ENCODE data around the gene ERC2.

DNA sequence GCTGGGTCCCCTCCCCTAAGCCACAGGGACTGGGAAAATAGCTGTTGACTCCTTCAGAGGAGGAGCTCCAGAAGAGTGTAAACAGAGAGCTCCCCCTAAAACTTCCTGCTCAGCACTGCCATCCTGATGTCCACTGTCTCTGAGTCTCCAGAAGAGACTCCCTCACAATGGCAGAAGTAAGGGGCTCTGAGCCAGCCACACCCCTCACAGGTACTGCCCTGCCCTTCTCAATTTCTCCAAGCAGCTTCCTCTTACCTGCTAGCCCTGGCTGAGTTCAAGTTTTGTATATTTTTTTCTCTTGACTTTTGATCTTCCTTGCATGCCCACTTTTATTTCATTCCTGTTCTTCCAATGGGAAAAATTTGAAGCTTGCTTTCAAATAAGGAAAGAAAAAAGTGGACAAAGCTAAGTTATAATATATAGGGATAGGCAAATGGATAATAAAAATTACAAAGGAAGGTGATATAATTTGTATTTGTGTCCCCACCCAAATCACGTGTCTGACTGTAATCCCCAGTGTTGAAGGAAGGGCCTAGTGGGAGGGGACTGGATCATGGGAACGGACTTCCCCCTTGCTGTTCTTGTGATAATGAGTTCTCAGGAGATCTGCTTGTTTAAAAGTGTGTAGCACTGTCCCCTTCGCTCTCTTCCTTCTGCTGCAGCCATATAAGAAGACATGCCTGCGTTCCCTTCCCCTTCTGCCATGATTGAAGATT is 539.0 kb downstream of the ERC2 start:
- no peak for TF ChIP-seq POLR2A (IDR thresholded peaks at IDR 0.05; ENCODE audit: low read depth, low read length)
- TF ChIP-seq, protein P1, sequence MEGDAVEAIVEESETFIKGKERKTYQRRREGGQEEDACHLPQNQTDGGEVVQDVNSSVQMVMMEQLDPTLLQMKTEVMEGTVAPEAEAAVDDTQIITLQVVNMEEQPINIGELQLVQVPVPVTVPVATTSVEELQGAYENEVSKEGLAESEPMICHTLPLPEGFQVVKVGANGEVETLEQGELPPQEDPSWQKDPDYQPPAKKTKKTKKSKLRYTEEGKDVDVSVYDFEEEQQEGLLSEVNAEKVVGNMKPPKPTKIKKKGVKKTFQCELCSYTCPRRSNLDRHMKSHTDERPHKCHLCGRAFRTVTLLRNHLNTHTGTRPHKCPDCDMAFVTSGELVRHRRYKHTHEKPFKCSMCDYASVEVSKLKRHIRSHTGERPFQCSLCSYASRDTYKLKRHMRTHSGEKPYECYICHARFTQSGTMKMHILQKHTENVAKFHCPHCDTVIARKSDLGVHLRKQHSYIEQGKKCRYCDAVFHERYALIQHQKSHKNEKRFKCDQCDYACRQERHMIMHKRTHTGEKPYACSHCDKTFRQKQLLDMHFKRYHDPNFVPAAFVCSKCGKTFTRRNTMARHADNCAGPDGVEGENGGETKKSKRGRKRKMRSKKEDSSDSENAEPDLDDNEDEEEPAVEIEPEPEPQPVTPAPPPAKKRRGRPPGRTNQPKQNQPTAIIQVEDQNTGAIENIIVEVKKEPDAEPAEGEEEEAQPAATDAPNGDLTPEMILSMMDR (IDR thresholded peaks at IDR 0.05; ENCODE audit: extremely low read depth in 1 of 2, insufficient read depth in 1 of 2, low read depth in 1 of 2, low read length in 2 of 2): no peak
- no peak for TF ChIP-seq POLR2AphosphoS5 (IDR thresholded peaks at IDR 0.05; ENCODE audit: insufficient read depth, low read depth, low read length)
- TF ChIP-seq MYC (IDR thresholded peaks at IDR 0.05; ENCODE audit: low read depth, low read length): no peak
- TF ChIP-seq, protein P2, sequence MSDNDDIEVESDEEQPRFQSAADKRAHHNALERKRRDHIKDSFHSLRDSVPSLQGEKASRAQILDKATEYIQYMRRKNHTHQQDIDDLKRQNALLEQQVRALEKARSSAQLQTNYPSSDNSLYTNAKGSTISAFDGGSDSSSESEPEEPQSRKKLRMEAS (IDR thresholded peaks at IDR 0.05; ENCODE audit: insufficient read depth, insufficient read length): no peak
- TF ChIP-seq EZH2 (IDR thresholded peaks at IDR 0.05; ENCODE audit: borderline replicate concordance, low read depth, low read length, severe bottlenecking): no peak
- TF ChIP-seq JUN (IDR thresholded peaks at IDR 0.05; ENCODE audit: borderline replicate concordance, insufficient read depth, insufficient read length, low read depth): no peak
